OCI-LY1 (cell line): ENCODE data around the gene MTAP.

Source experiments
- CTCF ChIP-seq: fragments of 200-600 bp; sonication (generic), shearing (Covaris generic); IDR thresholded peaks from 2 replicates; pipeline ENCODE4 v1.5.1; 2017; ENCODE audit warnings: mild to moderate bottlenecking, antibody characterized with exemption, low read length, moderate library complexity, mixed read lengths
- EZH2 ChIP-seq: fragments of 200-600 bp; sonication (generic), shearing (Covaris generic); IDR thresholded peaks from 2 replicates; pipeline ENCODE4 v1.8.0; 2017; ENCODE audit warnings: borderline replicate concordance, mixed run types, mild to moderate bottlenecking, antibody characterized with exemption, low read length, moderate library complexity, mixed read lengths

- no peak for TF ChIP-seq CTCF
- no peak for TF ChIP-seq EZH2
Observed at GRCh38 chr9:21862871-21863270, 60.4 kb downstream of the MTAP start.
